Measurements from ENCODE around the gene ACTG1.

GRCh38 chr17:81466564-81467472, 45.8 kb downstream of the ACTG1 start:
- TF ChIP-seq SUZ12 (IDR thresholded peaks at IDR 0.05; ENCODE audit: extremely low read depth, insufficient read depth, insufficient read length) (no peak), ZNF274 (IDR thresholded peaks at IDR 0.05; ENCODE audit: low read depth, low read length) (no peak), YY1 (IDR thresholded peaks at IDR 0.05; ENCODE audit: insufficient read depth, insufficient read length) (no peak)

Measured in NT2/D1 (cell line).